HepG2 (cell line): ENCODE measurements around the gene MYO18B. TPM values are rescaled to one million over a fixed set of nuclear protein-coding genes. Genes with fewer than 3 reads are reported as not detected.

ENCODE experiments used
- ATAC-seq: fragments of 200-7000 bp; cut with Tn5 transposase; 3 replicates; pipeline ENCODE4 v1.9.1; 2020; ENCODE audit warnings: mild to moderate bottlenecking, moderate library complexity
- BruUV-seq: library from RNA; stranded (reverse); fragments of 400-500 nt; replicated peaks from 2 replicates; lab custom pipeline; 2021; lab: Mats Ljungman, UMichigan
- CTCF ChIA-PET: fragments of 300-600 bp; formaldehyde crosslinking; extraction: SDS; loops from one replicate; lab custom pipeline; 2021; ENCODE audit warnings: low total read pairs, inconsistent platforms, low intra/inter-chr PET ratio; lab: Yijun Ruan, JAX
- POLR2A ChIA-PET: fragments of 350-600 bp; sonication (Branson Sonifier 250); formaldehyde crosslinking; loops from one replicate; lab custom pipeline; 2020; ENCODE audit warnings: antibody characterized with exemption, inconsistent platforms; lab: Yijun Ruan, JAX
- DNase-seq: peaks from one replicate; pipeline ENCODE4 v3.0.0-alpha.2; 2015; ENCODE audit warnings: low spot score
- FAIRE-seq: peaks from 3 replicates; lab custom pipeline; 2011; peaks lifted over from hg19 to GRCh38; lab: Jason Lieb, UNC
- H2AFZ ChIP-seq: one replicate; pipeline ENCODE4 v1.6.1; 2011; ENCODE audit warnings: low read length, inconsistent platforms
- H3K27ac ChIP-seq: fragments of 300-600 bp; 3 replicates; pipeline ENCODE4 v1.8.0; 2011; ENCODE audit warnings: mixed run types, mild to moderate bottlenecking, mixed read lengths, low read length, inconsistent platforms; ENCODE audit not compliant: insufficient read depth; ENCODE audit errors: extremely low read length
- H3K27me3 ChIP-seq, 2 experiments: fragments of 200-600 bp in 1 of 2; 2 replicates in 1 of 2; 3 replicates in 1 of 2; pipeline versions ENCODE4 v1.6.0 to v1.8.0; 2011; ENCODE audit warnings: low read length in 2 of 2, mild to moderate bottlenecking in 2 of 2, moderate library complexity in 2 of 2, inconsistent platforms in 1 of 2; ENCODE audit not compliant: insufficient read depth in 2 of 2, control insufficient read depth in 1 of 2
- H3K36me3 ChIP-seq, 2 experiments: fragments of 200-600 bp in 1 of 2; replicated peaks in 1 of 2; 2 replicates in 1 of 2; 3 replicates in 1 of 2; pipeline versions ENCODE4 v1.5.1 to v1.8.0; 2011; ENCODE audit warnings: low read length in 2 of 2, inconsistent platforms in 1 of 2; ENCODE audit not compliant: insufficient read depth in 2 of 2, control insufficient read depth in 1 of 2
- H3K4me1 ChIP-seq: 2 replicates; pipeline ENCODE4 v1.5.1; 2012; ENCODE audit warnings: low read length, inconsistent platforms; ENCODE audit not compliant: insufficient read depth
- H3K4me2 ChIP-seq: 2 replicates; pipeline ENCODE4 v1.6.0; 2011; ENCODE audit warnings: low read depth, low read length, inconsistent platforms
- H3K4me3 ChIP-seq, 3 experiments: fragments of 200-600 bp in 1 of 3; sonication (generic), shearing (Covaris generic) in 1 of 3; replicated peaks in 1 of 3; 2 replicates each; pipeline ENCODE4 v1.5.1; 2011 to 2016; ENCODE audit warnings: low read length in 3 of 3, inconsistent platforms in 2 of 3, low read depth in 2 of 3, mild to moderate bottlenecking in 2 of 3, control low read depth in 1 of 3, mixed read lengths in 1 of 3; ENCODE audit not compliant: insufficient read depth in 1 of 3
- H3K79me2 ChIP-seq: one replicate; pipeline ENCODE4 v1.6.1; 2011; ENCODE audit warnings: low read length, inconsistent platforms; ENCODE audit not compliant: insufficient read depth
- H3K9ac ChIP-seq: 2 replicates; pipeline ENCODE4 v1.6.0; 2011; ENCODE audit warnings: mild to moderate bottlenecking, low read depth, low read length, inconsistent platforms; ENCODE audit not compliant: insufficient read depth
- H3K9me3 ChIP-seq: 2 replicates; pipeline ENCODE4 v1.5.1; 2012; ENCODE audit warnings: mild to moderate bottlenecking, low read length
- H4K20me1 ChIP-seq: 2 replicates; pipeline ENCODE4 v1.6.0; 2011; ENCODE audit warnings: inconsistent platforms, mild to moderate bottlenecking, low read length, moderate library complexity; ENCODE audit not compliant: insufficient read depth
- CENPX ChIP-seq: sonication (generic); formaldehyde crosslinking; IDR thresholded peaks from 2 replicates; pipeline ENCODE4 v1.9.0; 2021; ENCODE audit warnings: mild to moderate bottlenecking, missing genetic modification reagents, moderate library complexity
- FOXO1 ChIP-seq: sonication (generic); formaldehyde crosslinking; IDR thresholded peaks from 2 replicates; pipeline ENCODE4 v1.4.0; 2020; ENCODE audit warnings: missing genetic modification reagents
- MTA1 ChIP-seq: sonication (generic); formaldehyde crosslinking; IDR thresholded peaks from 2 replicates; pipeline ENCODE4 v1.4.0; 2020; ENCODE audit warnings: missing genetic modification reagents, mild to moderate bottlenecking, borderline replicate concordance
- NCOA2 ChIP-seq: sonication (generic); formaldehyde crosslinking; IDR thresholded peaks from 2 replicates; pipeline ENCODE4 v1.8.0; 2022; ENCODE audit warnings: inconsistent platforms
- ZC3H4 ChIP-seq: sonication (generic); formaldehyde crosslinking; IDR thresholded peaks from 2 replicates; pipeline ENCODE4 v1.4.0; 2020; ENCODE audit warnings: missing genetic modification reagents, borderline replicate concordance
- ZFP91 ChIP-seq: sonication (generic); formaldehyde crosslinking; IDR thresholded peaks from 2 replicates; pipeline ENCODE4 v1.9.0; 2022; ENCODE audit warnings: missing genetic modification reagents, mild to moderate bottlenecking, borderline replicate concordance
- ZNF343 ChIP-seq: sonication (generic); formaldehyde crosslinking; IDR thresholded peaks from 2 replicates; pipeline ENCODE4 v1.4.0; 2020; ENCODE audit warnings: mild to moderate bottlenecking, missing genetic modification reagents
- ZNF552 ChIP-seq: sonication (generic); formaldehyde crosslinking; IDR thresholded peaks from 2 replicates; pipeline ENCODE4 v1.9.0; 2022; ENCODE audit warnings: missing genetic modification reagents, mild to moderate bottlenecking, borderline replicate concordance
- ZNF597 ChIP-seq: sonication (generic); formaldehyde crosslinking; IDR thresholded peaks from 2 replicates; pipeline ENCODE4 v1.5.0; 2020; ENCODE audit warnings: missing genetic modification reagents
- whole genome bisulfite sequencing: methylation state at CpG from one replicate; pipeline ENCODE4 v1.1.6; 2017; ENCODE audit warnings: low lambda C conversion rate; 5-methylcytosine and 5-hydroxymethylcytosine counted together
- in situ Hi-C: cut with HindIII; loops from 2 replicates; pipeline ENCODE4 v1.10.0; 2017; ENCODE audit warnings: low pct_unique_long_range_greater_than_20kb; ENCODE audit not compliant: extremely low pct_ligation_motif_present
- intact Hi-C: fragments of 100-400 bp; cut with micrococcal nuclease; formaldehyde crosslinking; loops from one replicate; pipeline ENCODE4 v1.10.0; 2022; ENCODE audit not compliant: unreplicated experiment
- polyA plus RNA-seq, 8 experiments: library from polyadenylated mRNA; depleted of rRNA in 3 of 8; stranded (reverse) in 7 of 8; unstranded in 1 of 8; fragments of >200 nt; fragmentation: Illumina TruSeq in 4 of 8; extraction: Trizol in 4 of 8; gene quantifications; 2 replicates each; pipeline versions ENCODE4 v1.2.1 to v1.2.3, GENCODE V29; 2011 to 2016; ENCODE audit warnings: low read depth in 4 of 8, missing spikeins in 1 of 8, mixed read lengths in 1 of 8; ENCODE audit not compliant: insufficient read depth in 1 of 8
- total RNA-seq, 5 experiments: library from RNA; depleted of rRNA; stranded (reverse); fragments of >200 nt; fragmentation: Illumina TruSeq; extraction: Trizol; gene quantifications; 2 replicates each; pipeline ENCODE4 v1.2.3, GENCODE V29; 2016; ENCODE audit warnings: low read depth in 1 of 5

The MYO18B gene
- total and polyA plus RNA-seq, 2 of the 13 experiments (the other 11 are each of a cell fraction or from before 2014, with no cell fraction given) = 0.01 TPM; not detected in 1

- intact Hi-C loops = no loop called here
These were observed 256.1 kb downstream of the MYO18B start for GRCh38 chr22:25997886-25998775.

More at GRCh38 chr22:25997886-25998775, 256.1 kb downstream of the MYO18B start:
- Histone ChIP-seq H3K4me2 (no peak overlapping the region), H3K9me3 (no peaks in the 10 kb centered on the region), H2AFZ (no peak overlapping the region), H4K20me1 (no peaks in the 10 kb centered on the region), H3K4me3 (no peak overlapping the region), H3K9ac (no peak overlapping the region), H3K4me1 (no peaks in the 10 kb centered on the region), H3K36me3 (no peaks in the 10 kb centered on the region), H3K27ac (no peak overlapping the region), H3K27me3 (peaks cover 0 to 3% of the 10 kb centered on the region in 2 experiments; a peak in 2 of 5 replicates), H3K79me2 (no peaks in the 10 kb centered on the region)
- no peak for DNase-seq
- POLR2A ChIA-PET = no interaction called here
- CTCF ChIA-PET = no interaction called here
- no TSS peak for BruUV-seq
- no peak for FAIRE-seq
- no peak for TF ChIP-seq ZC3H4 (CRISPR knock-in tag)
- no peak for TF ChIP-seq ZNF343 (CRISPR knock-in tag)
- no peak for TF ChIP-seq FOXO1
- no peak for TF ChIP-seq NCOA2
- no peak for TF ChIP-seq CENPX
- TF ChIP-seq ZFP91 = no peak
- no peak for TF ChIP-seq ZNF597
- no peak for TF ChIP-seq ZNF552
- no peak for TF ChIP-seq MTA1 (CRISPR knock-in tag)
- WGBS = 4% methylated on average over 11 of the region's 11 CpGs
- ATAC-seq = no peak
- in situ Hi-C loops = no loop called here
